Activated CD4-positive, alpha-beta T cell treated with anti-CD3 and anti-CD28 coated beads, Interleukin-2, Interleukin-6, amounts not matched to agents 100 ng/mL and 50 ng/mL, durations not matched to agents 16 hours and 8 hours (primary cell): Measurements from ENCODE around the gene TNS2.

Experiments
- DNase-seq: peaks from one replicate; pipeline ENCODE4 v3.0.0-alpha.2; 2020

The TNS2 gene

GRCh38 chr12:53058674-53059433, 9.0 kb downstream of the TNS2 start:
- DNase-seq: no peak

- DNase-seq: no peak
These were observed 9.7 kb downstream of the TNS2 start for GRCh38 chr12:53059434-53060063.

- DNase-seq: no peak
These were observed 10.3 kb downstream of the TNS2 start for GRCh38 chr12:53060064-53060720.

DNA sequence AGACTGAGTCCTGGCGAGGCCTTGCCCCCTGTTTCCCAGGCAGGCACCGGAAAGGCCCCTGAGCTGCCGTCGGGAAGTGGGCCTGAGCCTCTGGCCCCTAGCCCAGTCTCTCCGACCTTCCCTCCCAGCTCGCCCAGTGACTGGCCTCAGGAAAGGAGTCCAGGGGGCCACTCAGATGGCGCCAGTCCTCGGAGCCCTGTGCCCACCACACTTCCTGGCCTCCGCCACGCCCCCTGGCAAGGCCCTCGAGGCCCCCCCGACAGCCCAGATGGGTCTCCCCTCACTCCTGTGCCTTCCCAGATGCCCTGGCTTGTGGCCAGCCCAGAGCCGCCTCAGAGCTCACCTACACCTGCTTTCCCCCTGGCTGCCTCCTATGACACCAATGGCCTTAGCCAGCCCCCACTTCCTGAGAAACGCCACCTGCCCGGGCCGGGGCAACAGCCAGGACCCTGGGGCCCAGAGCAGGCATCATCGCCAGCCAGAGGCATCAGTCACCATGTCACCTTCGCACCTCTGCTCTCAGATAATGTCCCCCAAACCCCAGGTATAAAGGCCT, 10.9 kb downstream of the TNS2 start:
- DNase-seq: no peak

- DNase-seq: no peak
These were observed 11.6 kb downstream of the TNS2 start for GRCh38 chr12:53061404-53062010.

DNA sequence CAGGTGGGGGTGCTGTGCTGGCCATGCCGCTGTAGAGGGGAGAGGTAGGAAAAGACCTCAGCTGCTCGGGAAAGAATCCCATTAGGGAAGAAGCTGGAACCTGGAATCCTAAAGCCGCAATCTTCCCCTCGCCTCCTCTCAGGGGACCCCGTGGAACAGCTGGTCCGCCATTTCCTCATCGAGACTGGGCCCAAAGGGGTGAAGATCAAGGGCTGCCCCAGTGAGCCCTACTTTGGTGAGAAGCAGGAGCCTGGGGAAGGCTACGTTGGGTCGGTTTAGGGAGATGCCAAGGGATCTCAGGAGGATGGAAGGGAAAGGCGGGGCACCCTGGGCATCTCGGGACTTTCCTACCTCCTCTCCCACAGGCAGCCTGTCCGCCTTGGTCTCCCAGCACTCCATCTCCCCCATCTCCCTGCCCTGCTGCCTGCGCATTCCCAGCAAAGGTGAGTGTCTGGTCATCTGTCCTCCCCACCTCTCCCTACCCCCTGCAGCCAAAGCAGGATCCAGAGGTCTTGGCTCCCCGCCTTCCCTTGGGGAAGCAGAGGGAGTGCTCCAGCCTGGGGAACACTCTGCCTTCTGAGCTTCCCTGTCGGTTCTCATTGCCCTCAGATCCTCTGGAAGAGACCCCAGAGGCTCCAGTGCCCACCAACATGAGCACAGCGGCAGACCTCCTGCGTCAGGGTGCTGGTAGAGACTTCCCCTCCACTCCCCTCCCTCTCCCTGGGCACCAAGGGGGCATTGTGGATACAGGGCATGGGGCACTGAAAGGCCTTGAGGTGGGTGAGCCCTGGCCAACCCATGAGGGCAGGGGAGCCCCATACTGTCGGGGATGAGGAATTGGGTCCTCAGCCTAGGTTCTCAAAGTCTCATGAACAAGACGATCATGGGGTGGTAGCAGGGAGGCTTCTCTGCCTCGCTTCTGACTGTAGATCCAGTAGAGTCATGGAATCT, 12.4 kb downstream of the TNS2 start:
- no peak for DNase-seq

- DNase-seq: no peak
These were observed 13.3 kb downstream of the TNS2 start for GRCh38 chr12:53062977-53063707.

- DNase-seq: no peak
These were observed 14.1 kb downstream of the TNS2 start for GRCh38 chr12:53063708-53064612.

- DNase-seq: no peak
These were observed 15.0 kb downstream of the TNS2 start for GRCh38 chr12:53064613-53065436.

DNA sequence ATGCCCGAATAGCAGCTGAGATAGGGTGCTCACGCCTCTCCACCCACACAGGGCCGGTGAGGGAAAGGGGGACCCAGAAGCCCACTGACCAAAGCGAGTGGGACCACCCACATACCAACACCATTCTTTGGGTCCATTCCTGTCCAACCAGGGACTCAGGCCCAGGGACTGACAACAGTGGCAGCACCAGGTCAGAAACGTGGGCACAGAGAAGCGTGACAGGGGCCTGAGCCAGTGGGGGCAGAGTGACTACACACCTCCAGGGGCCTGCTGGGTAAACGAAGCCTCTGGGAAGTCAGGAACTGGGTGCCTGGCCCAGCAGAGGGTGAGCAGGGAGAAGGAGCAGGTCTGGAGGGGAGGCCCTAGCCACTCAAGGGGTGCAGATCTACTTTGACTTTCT, 15.6 kb downstream of the TNS2 start:
- no peak for DNase-seq

- DNase-seq: peak; percentile 75
These were observed 16.4 kb downstream of the TNS2 start for GRCh38 chr12:53065975-53066931.

DNA sequence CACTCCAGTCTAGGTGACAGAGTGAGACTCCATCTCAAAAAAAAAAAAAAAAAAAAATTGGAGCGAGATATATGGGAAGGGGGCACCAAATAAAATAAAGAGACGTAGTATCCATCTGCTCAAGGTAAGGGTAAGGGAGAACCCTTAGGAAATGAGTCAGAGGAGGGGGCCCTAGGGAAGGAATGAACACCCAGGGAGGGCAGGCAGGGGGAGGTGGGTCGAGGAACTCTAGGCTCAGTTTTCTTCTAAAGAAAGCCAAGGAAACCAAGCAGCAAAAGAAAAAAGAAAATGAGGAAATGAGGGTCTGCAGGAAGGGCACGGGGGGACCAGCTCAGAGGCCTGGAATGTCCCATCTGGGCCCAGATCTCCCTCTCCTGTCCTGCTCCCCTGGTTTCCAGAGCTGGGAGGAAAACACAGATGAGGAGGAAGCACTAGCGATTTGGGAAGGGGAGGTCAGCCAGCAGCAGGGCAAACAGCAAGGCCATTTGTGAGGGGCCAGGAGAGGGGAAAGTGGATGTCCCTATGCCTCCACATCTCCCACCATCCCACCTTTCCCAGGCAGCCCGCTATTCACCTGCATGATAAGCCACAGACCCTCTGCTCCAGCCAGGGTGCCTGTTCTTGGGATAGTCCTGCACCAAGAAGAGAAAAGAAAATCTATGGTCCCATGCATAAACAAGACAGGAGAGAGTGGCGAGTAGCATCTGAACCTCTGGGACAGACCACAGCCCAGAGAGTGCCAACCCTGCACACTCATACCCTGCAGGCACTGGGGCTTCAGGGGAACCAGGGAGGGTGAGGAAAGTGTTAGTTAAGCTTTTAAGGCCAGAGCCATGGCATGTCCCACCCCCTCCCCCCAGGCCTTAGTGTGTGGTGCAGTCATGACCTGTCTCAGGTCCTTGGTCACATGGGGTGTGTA, 17.5 kb downstream of the TNS2 start:
- no peak for DNase-seq

DNA sequence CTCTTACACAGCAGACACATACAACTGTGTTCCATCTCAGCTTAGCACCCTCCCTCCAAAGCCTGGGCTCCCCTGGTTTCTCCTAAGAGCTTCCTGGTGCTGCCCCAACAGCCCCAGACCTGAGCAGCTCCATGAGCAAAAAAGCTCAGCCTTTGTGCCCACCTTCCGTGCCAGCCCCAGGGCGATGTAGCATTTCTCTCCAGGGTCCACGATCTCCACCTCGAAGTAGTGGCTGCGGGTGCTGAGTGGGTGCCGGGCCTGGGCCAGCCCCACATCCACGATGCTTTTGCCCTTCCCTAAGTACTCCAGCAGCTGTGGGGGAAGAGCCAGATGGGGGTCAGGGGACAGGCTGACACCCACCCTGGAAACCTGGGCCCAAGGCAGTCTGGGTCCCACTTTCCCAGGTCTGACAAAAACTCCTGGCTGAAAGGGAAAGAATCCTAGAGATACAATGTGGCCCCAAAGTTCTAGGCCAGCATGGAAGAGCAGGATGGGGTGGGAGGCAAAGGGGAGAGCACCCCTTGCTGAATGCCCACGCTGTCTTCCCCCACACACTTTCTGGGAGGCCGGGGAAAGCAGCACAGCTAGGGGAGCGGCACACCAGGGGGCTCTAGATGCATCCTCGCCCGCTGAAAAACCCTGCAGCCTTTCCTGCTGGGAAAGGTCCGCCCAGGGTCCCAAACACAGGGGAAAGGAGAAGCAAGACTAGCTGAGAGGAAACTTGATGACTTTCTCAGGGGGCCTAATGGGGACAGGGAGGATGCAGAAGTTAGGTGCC, 18.3 kb downstream of the TNS2 start:
- DNase-seq: no peak

- no peak for DNase-seq
These were observed 19.1 kb downstream of the TNS2 start for GRCh38 chr12:53068811-53069585.
